CD4-positive, alpha-beta T cell (primary cell): ENCODE results near the gene BRME1. TPM values are rescaled to one million over a fixed set of nuclear protein-coding genes. Genes with fewer than 3 reads are reported as not detected.

Experiments
- ATAC-seq: fragments of 200-7000 bp; cut with Tn5 transposase; one replicate; pipeline ENCODE4 v1.10.0; 2022; ENCODE audit warnings: mild to moderate bottlenecking; ENCODE audit not compliant: poor library complexity
- CTCF ChIA-PET: fragments of 350-600 bp; sonication (Branson Sonifier 250); formaldehyde crosslinking; loops from one replicate; lab custom pipeline; 2021; ENCODE audit warnings: antibody characterized with exemption, inconsistent platforms; lab: Charles Lee
- POLR2A ChIA-PET: fragments of 350-600 bp; sonication (Branson Sonifier 250); formaldehyde crosslinking; loops from one replicate; lab custom pipeline; 2021; ENCODE audit warnings: antibody characterized with exemption, inconsistent platforms; lab: Charles Lee
- DNase-seq, 14 experiments: peaks; one replicate each; pipeline ENCODE4 v3.0.0-alpha.2; 2013 to 2020; ENCODE audit warnings: mixed read lengths in 2 of 14
- H3K27ac ChIP-seq, 2 donors: one replicate each; pipeline versions ENCODE4 v1.5.1 to v1.7.0; 2013; ENCODE audit warnings: low read length in 2 of 2, low read depth in 1 of 2, mild to moderate bottlenecking in 1 of 2
- H3K27me3 ChIP-seq, 2 experiments: 1 replicate in 1 of 2; 2 replicates in 1 of 2; pipeline versions ENCODE4 v1.6.1 to v1.7.0; 2013; ENCODE audit warnings: low read length in 2 of 2, control low read depth in 1 of 2, mild to moderate bottlenecking in 1 of 2, moderate library complexity in 1 of 2; ENCODE audit not compliant: insufficient read depth in 2 of 2, control insufficient read depth in 1 of 2
- H3K36me3 ChIP-seq: one replicate; pipeline ENCODE4 v1.6.1; 2013; ENCODE audit warnings: low read length, control low read depth; ENCODE audit not compliant: insufficient read depth
- H3K4me1 ChIP-seq: one replicate; pipeline ENCODE4 v1.6.1; 2013; ENCODE audit warnings: low read length, control low read depth; ENCODE audit not compliant: insufficient read depth
- H3K4me3 ChIP-seq: one replicate; pipeline ENCODE4 v1.5.1; 2013; ENCODE audit warnings: mild to moderate bottlenecking, low read length, moderate library complexity
- H3K9me3 ChIP-seq, 2 experiments: 1 replicate in 1 of 2; 2 replicates in 1 of 2; pipeline versions ENCODE4 v1.6.1 to v1.7.0; 2013; ENCODE audit warnings: low read length in 2 of 2, mild to moderate bottlenecking in 2 of 2, control low read depth in 1 of 2, moderate library complexity in 1 of 2; ENCODE audit not compliant: control insufficient read depth in 1 of 2, insufficient read depth in 1 of 2
- H3K27ac Mint-ChIP-seq: one replicate; pipeline ENCODE4 v1.8.0; 2020; ENCODE audit warnings: mixed read lengths
- H3K27me3 Mint-ChIP-seq: one replicate; pipeline ENCODE4 v1.8.0; 2021; ENCODE audit warnings: mixed read lengths
- H3K36me3 Mint-ChIP-seq: one replicate; pipeline ENCODE4 v1.8.0; 2021; ENCODE audit warnings: low read depth, mixed read lengths
- H3K4me1 Mint-ChIP-seq: one replicate; pipeline ENCODE4 v1.8.0; 2021; ENCODE audit warnings: low read depth, mixed read lengths
- H3K4me3 Mint-ChIP-seq: one replicate; pipeline ENCODE4 v1.8.0; 2020; ENCODE audit warnings: mild to moderate bottlenecking, mixed read lengths
- H3K9me3 Mint-ChIP-seq: one replicate; pipeline ENCODE4 v1.8.0; 2020; ENCODE audit warnings: mixed read lengths
- CTCF ChIP-seq: fragments of 200-600 bp; IDR thresholded peaks from one replicate; pipeline ENCODE4 v1.8.0; 2022; ENCODE audit warnings: antibody characterized with exemption, mild to moderate bottlenecking
- intact Hi-C, 2 experiments: fragments of 100-400 bp; cut with DNase I in 1 of 2; cut with micrococcal nuclease in 1 of 2; formaldehyde crosslinking; loops; one replicate each; pipeline versions ENCODE4 v1.15.1 to v1.9.0; 2023 to 2025; cut with DNase I, micrococcal nuclease
- total RNA-seq, 174 experiments: library from RNA in 2 of 174; stranded (reverse) in 2 of 174; gene quantifications; one replicate each; pipeline ENCODE4 v1.2.3 and lab custom pipeline; 2021 to 2026

BRME1 gene
- total RNA-seq, 2 experiments from 2014 or later, result 1.1 to 1.3 TPM

- Histone ChIP-seq H3K36me3 (peaks cover 64% of the 10 kb centered on the region), H3K4me1 (peaks cover 2% of the 10 kb centered on the region), H3K9me3 (peaks cover 0 to 6% of the 10 kb centered on the region in 2 experiments), H3K27ac (no peak overlapping the region), H3K4me3 (no peak overlapping the region), H3K27me3 (no peaks in the 10 kb centered on the region)
- Mint-ChIP-seq H3K27ac (no peak overlapping the region), H3K4me3 (no peak overlapping the region), H3K4me1 (no peaks in the 10 kb centered on the region), H3K36me3 (peaks cover 68% of the 10 kb centered on the region), H3K9me3 (no peaks in the 10 kb centered on the region), H3K27me3 (no peaks in the 10 kb centered on the region)
- TF ChIP-seq CTCF, result no peak
- CTCF ChIA-PET, result no interaction called here
- POLR2A ChIA-PET, result interaction anchor here (0.9 kb wide), 1 partner anchor 36 kb away, joined by 3 read pairs; no protein-coding TSS in a partner anchor
- DNase-seq (no peak), ATAC-seq (no peak)
- intact Hi-C loops, result no loop called here
These were observed 12.0 kb upstream of the BRME1 start for GRCh38 chr19:13917888-13918406.

GRCh38 chr19:13914777-13915176 is 8.9 kb upstream of the BRME1 start:
- ATAC-seq, result no peak
- no peaks in the 10 kb centered on the region for H3K9me3 Mint-ChIP-seq
- H3K4me3 Mint-ChIP-seq, result no peak overlapping the region
- H3K36me3 Mint-ChIP-seq, result peaks cover 56% of the 10 kb centered on the region
- H3K27me3 ChIP-seq, result no peaks in the 10 kb centered on the region
- intact Hi-C loops, result no loop called here
- no peaks in the 10 kb centered on the region for H3K4me1 Mint-ChIP-seq
- no peak for TF ChIP-seq CTCF
- H3K36me3 ChIP-seq, result peaks cover 55% of the 10 kb centered on the region
- ChIA-PET POLR2A (no interaction called here), CTCF (no interaction called here)
- H3K27ac Mint-ChIP-seq, result no peak overlapping the region
- H3K27me3 Mint-ChIP-seq, result no peaks in the 10 kb centered on the region
- no peaks in the 10 kb centered on the region for H3K4me1 ChIP-seq
- H3K9me3 ChIP-seq, result no peaks in the 10 kb centered on the region
- no peak overlapping the region for H3K27ac ChIP-seq
- no peak overlapping the region for H3K4me3 ChIP-seq
- DNase-seq, result no peak

GRCh38 chr19:13913352-13913751 is 7.4 kb upstream of the BRME1 start:
- intact Hi-C loops, result no loop called here
- no peaks in the 10 kb centered on the region for H3K9me3 Mint-ChIP-seq
- H3K27ac Mint-ChIP-seq, result no peak overlapping the region
- Histone ChIP-seq H3K27ac (no peak overlapping the region), H3K27me3 (no peaks in the 10 kb centered on the region), H3K9me3 (no peaks in the 10 kb centered on the region), H3K4me3 (no peak overlapping the region), H3K4me1 (no peaks in the 10 kb centered on the region), H3K36me3 (peaks cover 46% of the 10 kb centered on the region)
- DNase-seq (no peak), ATAC-seq (no peak)
- ChIA-PET POLR2A (no interaction called here), CTCF (no interaction called here)
- no peak for TF ChIP-seq CTCF
- H3K36me3 Mint-ChIP-seq, result peaks cover 53% of the 10 kb centered on the region
- no peak overlapping the region for H3K4me3 Mint-ChIP-seq
- H3K4me1 Mint-ChIP-seq, result no peaks in the 10 kb centered on the region
- H3K27me3 Mint-ChIP-seq, result no peaks in the 10 kb centered on the region
